NB4 (cell line): ENCODE data around the gene CCDC61.

ENCODE experiments used
- CTCF ChIP-seq: IDR thresholded peaks from one replicate; pipeline ENCODE4 v1.5.1; 2012; ENCODE audit warnings: low read depth, low read length
- MYC ChIP-seq: IDR thresholded peaks from 2 replicates; pipeline ENCODE4 v1.6.1; 2011; ENCODE audit warnings: low read depth, low read length
- POLR2A ChIP-seq: IDR thresholded peaks from 2 replicates; pipeline ENCODE4 v1.6.1; 2011; ENCODE audit warnings: mild to moderate bottlenecking; ENCODE audit not compliant: insufficient read length; ENCODE audit errors: extremely low read depth
- TF ChIP-seq, protein P1 (sequence below): IDR thresholded peaks from 2 replicates; pipeline ENCODE4 v1.6.1; 2011; ENCODE audit warnings: low read depth, low read length

GRCh38 chr19:45998834-45999233, 3.6 kb downstream of the CCDC61 start:
- TF ChIP-seq CTCF (no peak), POLR2A (no peak), MYC (no peak)
- TF ChIP-seq, protein P1, sequence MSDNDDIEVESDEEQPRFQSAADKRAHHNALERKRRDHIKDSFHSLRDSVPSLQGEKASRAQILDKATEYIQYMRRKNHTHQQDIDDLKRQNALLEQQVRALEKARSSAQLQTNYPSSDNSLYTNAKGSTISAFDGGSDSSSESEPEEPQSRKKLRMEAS = no peak
